NCI-H2227 (cell line): Measurements from ENCODE around the gene CRYL1.

Experiments
- DNase-seq: peaks from one replicate; lab custom pipeline; 2025; ENCODE audit not compliant: unreplicated experiment; lab: John Stamatoyannopoulos, UW

Gene CRYL1

DNA sequence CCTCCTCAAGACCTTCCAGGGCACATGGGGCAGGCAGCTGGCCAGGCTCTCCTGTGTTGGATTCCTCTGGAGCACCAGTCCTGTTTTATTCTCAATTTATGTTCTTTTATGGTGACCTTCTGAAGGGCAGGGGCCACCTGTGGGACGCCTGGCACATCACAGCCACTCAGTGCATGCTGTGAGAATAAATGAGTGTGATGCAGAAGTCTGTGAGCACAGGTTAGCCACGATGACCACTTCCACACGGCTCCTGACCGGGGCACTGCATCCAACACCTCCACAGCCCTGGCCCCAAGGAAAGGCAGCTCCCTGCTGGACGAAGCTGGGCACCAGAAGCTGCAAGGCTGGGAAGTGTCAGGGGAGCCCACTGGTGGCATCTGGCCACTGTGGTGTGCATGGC is 122.8 kb downstream of the CRYL1 start:
- no peak for DNase-seq

DNA sequence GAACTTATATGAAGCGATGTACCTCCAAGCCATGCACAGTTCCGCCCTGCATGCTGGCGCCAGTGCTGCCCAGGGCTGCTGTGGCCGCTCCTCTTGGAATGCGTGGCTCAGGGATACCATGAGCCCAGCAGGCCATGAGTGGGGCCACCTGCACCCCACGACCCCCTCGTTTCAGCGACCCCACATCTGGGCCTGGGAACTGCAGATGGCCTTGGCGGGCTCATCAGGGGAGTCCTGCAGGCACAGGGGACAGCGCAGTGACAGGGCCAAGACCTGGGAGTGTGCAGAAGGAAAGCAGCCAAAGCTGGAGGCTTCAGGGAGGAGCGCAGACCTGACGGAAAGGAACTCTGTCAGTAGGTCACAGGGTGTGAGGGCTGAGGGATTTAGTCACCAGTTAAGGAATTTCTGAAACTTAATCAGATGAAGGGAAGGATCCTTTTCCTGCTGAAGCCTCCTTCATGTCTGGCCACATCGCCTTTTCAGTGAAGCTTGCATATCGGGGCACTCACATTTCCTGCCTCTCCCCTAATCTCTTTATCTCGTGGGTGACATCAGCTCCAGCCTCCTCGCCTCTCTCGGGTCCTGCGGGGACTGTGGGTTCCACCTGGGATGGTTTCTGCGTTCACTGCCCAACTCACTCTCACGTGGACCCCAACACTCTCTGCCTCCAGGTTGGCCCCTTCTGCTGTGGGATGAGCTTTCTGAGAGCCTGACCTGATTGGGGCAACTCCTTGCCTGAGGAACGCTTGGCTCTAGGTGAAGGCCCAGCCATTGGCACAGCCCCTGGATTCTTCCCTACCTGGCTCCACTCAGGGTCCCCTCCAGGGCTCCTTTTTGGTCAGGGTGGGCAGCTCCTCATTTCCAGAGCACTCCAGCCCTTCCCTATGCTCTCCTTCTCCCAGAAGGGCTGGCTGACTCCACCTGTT is 123.5 kb downstream of the CRYL1 start:
- no peak for DNase-seq

DNA sequence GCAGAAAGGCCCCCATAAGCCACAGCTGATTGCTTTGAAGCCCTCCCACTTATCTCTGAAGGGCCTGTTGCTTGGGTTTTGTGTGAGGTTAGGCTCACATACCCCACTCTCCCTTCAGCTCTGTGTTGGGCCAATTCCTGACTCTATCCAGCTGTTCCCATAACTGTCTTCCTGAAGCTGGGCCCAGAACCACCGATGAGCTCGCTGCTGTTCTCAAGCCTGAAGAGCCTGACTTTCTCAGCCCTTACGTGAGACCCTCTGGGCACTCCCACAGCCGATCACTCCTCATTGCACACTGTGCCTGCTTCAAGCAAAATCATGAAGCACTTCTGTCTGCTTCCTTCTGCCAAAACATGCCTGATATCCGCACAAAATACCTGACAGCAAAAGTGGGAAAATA is 124.1 kb downstream of the CRYL1 start:
- DNase-seq = no peak

DNA sequence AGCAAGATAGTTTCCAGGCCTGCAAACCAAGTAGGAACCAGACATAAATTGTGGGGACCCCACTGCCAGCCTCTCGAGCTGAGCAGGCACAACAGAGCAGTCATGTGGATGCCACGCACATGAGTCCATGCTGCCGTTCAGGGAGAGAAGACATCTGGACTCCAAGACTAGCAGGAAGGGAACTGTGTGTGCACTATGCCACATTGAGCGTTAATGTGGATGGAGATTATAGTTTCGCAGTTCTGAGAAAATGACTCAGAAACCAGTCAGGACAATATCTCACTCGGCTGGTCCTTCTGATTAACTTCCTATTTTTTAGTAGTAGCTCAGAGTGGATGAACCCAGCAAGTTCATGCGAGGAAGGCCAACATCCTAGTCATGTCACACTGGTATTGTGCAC is 124.9 kb downstream of the CRYL1 start:
- DNase-seq = no peak

DNA sequence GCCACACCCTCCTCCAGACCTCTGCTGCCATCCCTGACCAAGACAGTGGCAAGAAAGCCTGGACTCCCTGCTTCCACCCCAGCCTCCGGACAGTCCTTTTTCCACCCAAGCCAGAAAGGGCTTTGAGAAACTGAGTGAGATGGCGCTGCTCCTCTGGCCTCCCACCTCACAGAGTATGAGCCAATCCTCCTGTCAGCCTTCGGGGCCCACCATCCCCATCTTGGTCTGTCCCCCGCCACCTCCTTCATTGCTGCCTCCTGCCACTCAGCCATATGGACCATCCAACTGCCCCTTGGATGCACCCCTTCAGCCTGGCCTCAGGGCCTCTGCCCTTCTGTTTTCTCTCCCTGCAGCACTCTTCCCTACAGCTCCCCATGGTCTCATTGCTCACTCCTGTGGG is 125.7 kb downstream of the CRYL1 start:
- no peak for DNase-seq

DNA sequence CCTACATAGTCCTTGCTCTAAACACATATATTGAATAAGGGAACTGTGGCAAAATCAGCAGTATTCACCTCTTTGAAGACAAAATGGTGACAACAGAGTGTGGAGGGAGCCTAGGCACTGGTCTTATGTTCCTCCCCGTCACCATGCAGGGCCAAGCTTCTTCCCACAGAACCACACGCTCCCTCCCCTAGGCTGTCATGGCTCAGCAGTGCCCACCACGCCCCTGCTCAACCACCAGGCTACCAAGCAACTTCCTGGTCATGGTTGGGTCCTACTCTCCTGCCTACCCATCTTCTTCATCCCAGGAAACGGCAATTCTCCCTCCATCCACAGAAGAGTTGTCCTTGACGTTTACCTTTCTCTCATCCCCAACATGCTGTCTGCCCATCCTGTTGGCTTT is 126.1 kb downstream of the CRYL1 start:
- DNase-seq = no peak

DNA sequence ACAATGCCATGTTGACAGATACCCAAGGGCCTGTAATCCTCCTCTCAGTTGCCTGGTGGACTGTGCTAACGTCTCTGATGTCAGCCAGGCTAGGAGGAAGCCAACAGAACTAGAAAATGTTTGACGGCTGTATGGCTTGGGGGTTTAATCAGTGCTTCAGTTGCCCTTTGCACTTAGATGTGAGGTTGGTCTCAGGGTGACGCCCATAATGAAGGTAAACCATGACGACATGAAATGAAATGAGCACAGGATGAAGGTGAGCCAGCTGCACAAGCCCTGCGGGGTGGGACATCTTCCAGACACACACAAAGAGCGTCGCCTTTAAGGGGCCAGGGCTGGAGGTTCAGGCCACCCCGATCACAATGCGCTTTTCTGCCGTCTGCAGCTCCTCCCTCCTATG is 127.2 kb downstream of the CRYL1 start:
- DNase-seq = no peak

DNA sequence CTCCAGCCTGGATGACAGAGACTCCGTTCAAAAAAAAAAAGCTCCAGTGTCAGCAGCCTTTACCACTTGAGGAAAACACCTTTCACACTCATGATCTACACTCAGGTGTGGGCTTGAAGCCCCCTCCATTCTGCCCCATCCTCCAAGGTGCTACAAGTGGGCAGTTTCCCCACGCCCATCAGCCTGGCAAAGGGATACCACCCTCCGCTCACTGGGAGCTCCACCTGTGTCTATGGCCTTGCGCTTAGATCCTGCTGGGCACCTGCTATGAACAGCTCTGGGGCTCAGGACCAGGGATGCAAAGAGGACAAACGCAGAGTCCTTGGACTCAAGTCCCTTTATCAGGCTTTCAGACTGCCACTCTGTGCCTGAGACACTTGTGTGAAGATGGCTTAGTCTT is 127.8 kb downstream of the CRYL1 start:
- no peak for DNase-seq

DNA sequence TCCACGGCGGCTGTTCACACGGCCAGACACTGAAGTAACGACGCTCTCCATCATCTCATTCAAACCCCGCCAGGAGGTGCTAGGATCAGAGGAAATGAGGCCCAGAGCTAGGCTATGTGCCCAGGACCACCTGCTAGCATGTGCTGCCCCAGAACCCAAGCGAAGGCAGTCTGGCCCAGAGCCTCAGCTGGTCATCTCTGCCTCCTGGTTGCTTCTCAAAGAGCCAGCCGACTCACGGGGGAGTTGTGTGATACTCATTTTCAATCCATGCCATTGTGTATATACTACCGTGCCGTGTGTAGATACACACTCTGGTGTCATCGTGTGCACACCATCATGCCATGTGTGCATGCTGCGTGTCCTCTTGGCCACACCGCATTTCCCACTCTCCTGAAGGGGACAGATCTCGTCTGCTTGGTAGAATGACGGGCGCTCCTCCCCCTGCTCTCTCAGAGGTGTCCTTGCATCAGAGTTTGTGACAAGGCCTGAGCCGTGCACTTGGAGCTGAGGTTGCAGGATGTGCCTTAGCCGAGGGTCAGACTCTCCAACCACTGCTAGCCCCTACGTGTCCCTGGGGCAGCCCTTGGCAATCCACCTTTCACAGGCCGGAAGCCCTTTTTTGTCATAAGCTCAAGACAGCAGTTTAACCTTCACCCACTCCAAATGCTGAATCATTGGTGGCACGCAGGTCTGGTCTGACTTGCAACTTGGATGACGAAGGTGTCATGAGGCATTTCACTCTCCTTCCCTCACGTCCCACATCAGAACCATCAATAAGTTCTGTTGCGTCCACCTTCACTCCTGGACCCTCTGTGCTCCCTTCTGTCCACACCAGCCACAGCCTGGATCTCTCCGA is 130.4 kb downstream of the CRYL1 start:
- no peak for DNase-seq

DNA sequence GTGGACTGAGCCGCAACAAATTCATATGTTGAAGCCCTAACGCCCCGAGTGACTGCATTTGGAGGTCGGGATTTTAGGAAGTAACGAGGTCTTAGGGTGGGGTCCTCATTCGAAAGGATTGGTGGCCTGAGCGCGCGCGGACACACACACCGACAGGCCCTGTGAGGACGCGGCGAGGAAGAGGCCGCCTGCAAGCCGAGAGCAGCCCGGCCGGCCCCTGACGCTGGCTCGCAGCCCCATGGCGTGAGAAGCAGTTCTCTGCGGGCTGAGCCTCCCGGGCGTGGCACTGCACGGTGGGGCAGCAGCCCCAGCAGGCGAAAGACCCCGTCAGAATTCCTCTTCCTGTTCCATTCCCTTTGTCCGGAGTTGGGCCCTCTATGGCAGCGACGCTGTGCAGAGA is 131.2 kb downstream of the CRYL1 start:
- no peak for DNase-seq

DNA sequence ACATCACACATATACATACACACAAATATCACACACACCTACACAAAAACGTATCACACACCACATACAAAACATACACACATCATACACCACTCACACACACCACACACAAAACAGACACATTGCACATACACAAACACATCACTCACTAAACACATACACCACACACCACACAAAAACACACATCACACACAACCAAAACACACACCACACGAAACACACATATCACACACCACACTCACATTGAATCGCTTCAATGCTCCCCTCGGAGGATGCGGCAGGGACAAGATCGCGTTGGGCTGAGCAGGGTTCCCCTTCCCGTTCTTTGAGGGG is 131.5 kb downstream of the CRYL1 start:
- no peak for DNase-seq

DNA sequence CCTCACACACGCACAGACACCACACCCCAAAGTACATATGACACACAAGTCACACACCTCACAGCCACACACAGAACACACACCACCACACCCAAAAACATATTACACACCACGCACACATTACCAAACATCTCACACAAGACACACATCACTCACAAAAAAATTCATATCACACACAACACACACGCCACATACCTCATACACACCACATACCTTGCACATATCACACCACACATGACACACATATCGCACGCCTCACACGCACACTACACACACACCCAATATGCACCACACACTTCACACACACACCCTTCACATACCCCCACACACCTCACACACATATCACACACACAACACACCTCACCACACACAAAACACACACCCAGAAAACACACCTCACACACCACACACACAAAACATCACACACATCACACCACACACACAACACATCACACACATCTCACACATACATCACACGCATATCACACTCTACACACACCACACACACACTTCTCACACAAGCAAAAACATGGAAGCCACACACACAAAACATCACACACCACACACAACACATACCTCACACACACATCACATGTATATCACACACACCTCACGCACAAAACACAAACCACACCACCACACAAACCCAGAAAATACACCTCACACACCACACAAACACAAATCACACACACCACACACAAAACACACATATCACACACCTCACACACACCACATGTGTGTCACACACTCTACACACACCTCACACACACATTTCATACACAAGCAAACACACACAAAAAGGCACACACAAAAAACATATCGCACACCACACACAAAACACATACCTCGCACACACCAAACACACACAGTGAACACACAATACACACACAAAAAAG is 132.1 kb downstream of the CRYL1 start:
- DNase-seq = no peak

DNA sequence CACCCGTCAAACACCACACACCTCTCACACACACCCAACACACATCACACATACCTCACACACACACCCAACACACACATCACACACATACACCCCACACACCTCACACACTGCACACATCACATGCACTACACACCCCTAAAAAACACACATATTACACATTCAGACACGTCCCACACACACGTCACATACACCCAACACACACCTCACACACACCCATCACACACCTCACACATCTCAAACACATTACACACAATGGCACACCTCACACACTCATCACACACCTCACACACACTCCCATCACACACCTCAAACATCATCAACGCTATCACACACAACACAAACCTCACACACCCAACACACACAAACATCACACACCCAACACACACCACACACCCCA is 133.1 kb downstream of the CRYL1 start:
- DNase-seq = no peak

DNA sequence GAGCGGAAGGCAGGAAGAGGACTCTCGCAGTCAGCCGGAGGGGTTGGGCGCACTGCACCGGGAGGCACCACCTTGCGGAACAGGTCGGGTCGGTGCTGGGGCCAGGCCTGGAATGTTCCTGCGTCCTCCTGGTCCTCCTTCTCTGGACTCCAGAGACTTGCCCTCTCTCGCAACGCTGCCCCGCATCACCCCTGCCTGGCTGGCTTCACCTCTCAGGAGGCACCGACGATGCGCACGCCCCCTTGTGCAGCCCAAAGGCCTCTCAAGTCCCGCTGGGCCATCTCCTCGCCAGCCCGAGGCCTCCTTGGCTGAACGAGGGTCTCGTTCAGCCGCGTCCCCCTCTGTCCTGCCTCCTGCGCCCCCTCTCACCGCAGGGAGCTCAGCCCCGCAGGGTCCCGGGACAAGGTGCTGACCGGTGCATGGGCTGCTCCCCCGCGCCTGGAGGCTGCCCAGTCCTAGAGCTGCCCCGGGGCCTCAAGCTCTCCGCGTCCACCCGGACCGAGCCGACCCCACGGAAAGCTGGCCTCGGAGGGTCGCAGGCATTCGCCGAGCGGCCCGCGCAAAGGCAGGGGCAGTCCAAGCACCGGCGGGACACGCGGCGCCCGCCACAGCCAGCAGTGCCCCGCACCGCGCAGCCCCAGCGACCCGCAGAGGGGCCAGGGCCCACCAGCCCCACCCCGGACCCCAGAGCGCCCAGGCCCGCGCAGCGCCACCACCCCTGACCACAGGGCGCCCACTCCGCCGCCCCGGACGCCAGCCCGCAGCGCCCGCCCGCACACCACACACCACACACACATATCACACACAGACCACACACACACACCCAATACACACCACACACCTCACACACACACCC is 133.8 kb downstream of the CRYL1 start:
- DNase-seq = no peak

DNA sequence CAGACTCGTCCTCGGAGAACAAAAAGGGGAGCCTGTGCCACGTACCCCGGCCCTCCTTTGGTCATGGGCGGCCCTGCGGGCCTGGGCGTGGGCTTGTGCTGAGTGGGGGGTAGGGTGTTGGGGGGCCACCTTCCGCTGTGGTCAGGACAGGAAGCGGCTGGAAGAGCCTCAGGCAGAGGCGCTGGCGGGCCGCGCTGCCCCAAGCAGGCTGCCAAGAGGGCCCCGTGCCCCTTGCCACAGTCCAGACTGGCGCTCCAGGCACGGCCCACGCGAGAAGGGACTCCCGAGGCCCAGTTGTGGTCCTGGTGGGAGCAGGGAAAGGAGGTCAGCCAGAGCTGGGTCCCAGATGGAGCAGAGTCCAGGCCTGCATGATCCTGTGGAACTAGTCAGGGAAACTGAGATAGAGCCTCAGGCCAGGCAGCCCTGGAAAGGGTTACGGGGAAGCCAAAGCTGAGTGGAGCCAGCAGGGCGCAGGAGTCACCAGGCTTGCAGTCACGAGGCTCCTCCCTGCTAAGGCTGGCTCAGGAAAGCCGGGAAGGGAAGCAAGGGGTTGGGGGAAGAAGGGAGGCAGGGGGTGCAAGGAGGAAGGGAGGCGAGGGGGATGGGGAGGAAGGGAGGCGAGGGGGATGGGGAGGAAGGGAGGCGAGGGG is 135.0 kb downstream of the CRYL1 start:
- DNase-seq = no peak

DNA sequence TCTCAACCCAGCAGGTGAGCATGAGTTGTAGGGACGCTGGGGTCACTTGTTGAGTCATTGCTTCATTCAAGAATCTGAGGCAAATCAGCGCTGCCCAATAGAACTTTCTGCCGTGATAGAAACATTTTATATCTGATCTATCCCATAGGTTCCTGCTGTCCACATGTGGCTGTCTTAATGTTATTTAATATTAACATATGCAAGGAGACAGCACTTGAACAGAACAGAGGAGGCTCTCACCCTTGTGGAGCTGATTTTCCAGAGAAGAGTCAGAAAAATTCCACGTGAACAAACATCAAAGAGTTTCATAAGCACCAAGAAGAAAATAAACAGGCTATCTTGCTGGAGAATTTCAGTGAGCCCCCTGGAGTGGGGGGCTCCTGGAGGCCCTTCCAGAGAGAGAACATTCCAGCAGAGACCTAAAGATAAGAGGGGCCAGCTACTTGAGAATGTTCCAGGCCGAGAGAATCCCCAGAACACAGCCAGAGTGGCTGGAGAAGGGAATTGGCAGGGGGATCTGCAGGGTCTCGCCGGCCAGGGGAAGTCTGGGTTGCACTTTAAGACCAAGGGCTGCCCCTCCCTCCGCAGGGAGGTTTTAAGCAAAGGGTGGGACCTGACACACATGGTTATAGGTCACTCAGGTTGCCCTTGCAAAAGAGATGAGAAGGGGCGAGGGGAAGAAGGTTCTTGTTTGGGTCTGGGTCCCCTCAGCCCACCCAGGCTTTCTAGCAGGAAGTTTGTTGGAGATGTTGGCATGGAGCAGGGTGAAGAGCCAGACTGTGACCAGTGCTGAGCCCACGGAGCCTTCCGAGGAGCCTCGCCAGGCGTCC is 135.7 kb downstream of the CRYL1 start:
- DNase-seq = no peak

DNA sequence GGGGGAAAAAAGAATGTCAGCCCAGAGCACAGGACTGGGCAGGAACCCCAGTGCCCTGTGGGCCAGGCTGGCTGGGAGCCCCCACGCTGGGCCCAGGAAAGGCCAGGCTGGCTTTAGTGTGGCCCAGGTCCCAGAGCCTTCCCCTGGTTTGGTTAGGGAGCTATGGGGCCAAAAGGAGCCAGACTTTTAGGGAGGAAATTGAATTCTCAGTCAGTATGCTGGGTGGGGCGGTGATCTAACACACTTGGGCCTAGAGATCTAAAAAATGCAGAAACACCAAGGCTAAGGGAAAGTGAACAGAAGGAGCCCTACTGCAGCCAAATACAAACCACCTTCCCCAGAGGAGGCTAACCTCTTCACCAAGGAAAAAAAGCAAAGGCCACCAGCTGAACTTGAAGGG is 137.5 kb downstream of the CRYL1 start:
- DNase-seq = no peak

DNA sequence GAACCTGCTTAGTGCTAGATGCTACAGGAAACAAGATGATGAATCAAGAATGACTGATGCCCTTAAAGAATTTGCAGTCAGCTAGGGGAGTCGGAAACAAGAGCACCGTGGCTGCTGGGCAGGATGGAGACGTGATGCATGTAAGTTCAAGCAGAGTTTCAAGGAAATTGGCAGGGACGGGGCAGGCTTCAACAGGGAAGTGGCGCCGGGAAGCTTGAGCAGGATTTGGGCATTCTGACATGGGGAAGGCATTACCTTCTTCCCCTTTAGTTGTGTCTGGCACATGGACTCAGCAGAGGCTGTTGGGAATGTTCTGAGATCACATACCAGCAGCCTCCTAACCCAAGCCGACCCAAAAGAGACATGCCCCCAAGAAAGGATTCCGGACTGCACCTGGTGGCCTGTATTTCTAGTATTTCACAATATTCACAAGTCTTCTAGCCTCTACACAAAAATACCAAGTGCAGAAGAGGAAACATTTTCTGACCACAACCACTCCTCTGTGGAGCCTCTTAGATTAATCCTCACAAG is 138.2 kb downstream of the CRYL1 start:
- DNase-seq = no peak

DNA sequence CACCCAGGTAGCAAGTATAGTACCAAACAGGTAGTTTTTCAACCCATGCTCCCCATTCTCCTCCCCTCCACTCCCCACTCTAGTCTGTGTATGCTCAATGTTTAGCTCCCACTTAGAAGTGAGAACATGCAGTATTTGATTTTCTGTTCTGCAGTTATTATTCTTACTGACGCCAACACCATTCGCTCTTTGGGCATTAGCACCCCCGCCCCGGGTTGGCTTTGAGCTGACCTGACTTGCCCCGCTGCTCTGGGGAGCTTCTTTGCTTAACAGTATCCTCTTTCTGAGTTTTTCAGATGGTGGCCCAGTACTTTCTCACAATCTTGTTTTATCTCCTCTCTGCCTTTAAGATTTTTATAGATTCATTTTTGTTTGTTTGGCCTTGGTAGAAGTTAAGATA is 138.7 kb downstream of the CRYL1 start:
- no peak for DNase-seq
